Ascending aorta (tissue), 2 donors: ENCODE results near the gene SIK3. TPM values are rescaled to one million over a fixed set of nuclear protein-coding genes. Genes with fewer than 3 reads are reported as not detected.

Experiments used
- DNase-seq, 2 donors: peaks; one replicate each; pipeline ENCODE4 v3.0.0-alpha.2; 2019; ENCODE audit warnings: low spot score in 2 of 2
- H3K27ac ChIP-seq, 2 donors: fragments of 200-600 bp; sonication (generic); one replicate each; pipeline ENCODE4 v1.5.1; 2016 to 2017; ENCODE audit warnings: mild to moderate bottlenecking in 1 of 2
- H3K27me3 ChIP-seq: fragments of 200-600 bp; sonication (generic); one replicate; pipeline ENCODE4 v1.5.1; 2017
- H3K36me3 ChIP-seq, 2 donors: fragments of 200-600 bp; sonication (generic); one replicate each; pipeline ENCODE4 v1.5.1; 2016
- H3K4me1 ChIP-seq, 2 donors: fragments of 200-600 bp; sonication (generic); one replicate each; pipeline ENCODE4 v1.5.1; 2016 to 2017; ENCODE audit warnings: mild to moderate bottlenecking in 1 of 2
- H3K4me3 ChIP-seq, 2 donors: fragments of 200-600 bp; sonication (generic); one replicate each; pipeline ENCODE4 v1.5.1; 2016 to 2017; ENCODE audit warnings: mild to moderate bottlenecking in 1 of 2
- H3K9me3 ChIP-seq, 2 donors: fragments of 200-600 bp; sonication (generic); one replicate each; pipeline ENCODE4 v1.5.1; 2016
- intact Hi-C: fragments of 100-400 bp; cut with DNase I; formaldehyde crosslinking; loops from one replicate; pipeline ENCODE4 v1.15.1; 2023
- total RNA-seq: library from RNA; depleted of rRNA; stranded (reverse); fragments of >200 nt; gene quantifications from one replicate; pipeline ENCODE4 v1.1.0, GENCODE V29; 2016
- TF ChIP-seq, protein P1 (sequence below), 3 experiments: fragments of 200-600 bp in 2 of 3; fragments of 450-650 bp in 1 of 3; sonication (generic) in 2 of 3; IDR thresholded peaks; one replicate each; pipeline ENCODE4 v1.5.1; 2016 to 2019; ENCODE audit warnings: antibody characterized with exemption in 3 of 3, mild to moderate bottlenecking in 1 of 3, moderate library complexity in 1 of 3

Gene SIK3
- total RNA-seq, 1 donor from 2014 or later, result 22.5 TPM

DNA sequence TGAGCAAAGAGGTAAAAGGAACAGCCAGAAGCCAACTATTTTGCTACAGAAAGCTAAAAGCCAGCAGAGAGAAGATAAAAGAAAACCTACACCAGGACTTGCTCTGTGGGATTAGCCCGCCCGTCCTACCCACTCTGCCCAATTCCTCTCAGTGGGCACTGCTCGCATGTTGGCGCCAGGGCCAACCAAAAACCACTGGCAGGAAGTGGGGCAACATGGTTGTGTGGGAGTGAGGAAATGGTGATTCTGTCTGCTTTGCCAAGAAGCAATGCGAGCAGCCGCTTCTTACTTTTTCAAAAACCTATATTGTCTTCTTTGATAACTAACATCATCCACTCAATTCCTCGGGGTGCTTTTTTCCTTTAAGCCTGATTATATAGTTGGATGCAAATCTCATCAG is 246.6 kb downstream of the SIK3 start:
- no peak for DNase-seq
- Histone ChIP-seq H3K4me1 (peaks cover 2 to 8% of the 10 kb centered on the region in 2 donors), H3K4me3 (no peak overlapping the region), H3K27me3 (no peaks in the 10 kb centered on the region), H3K36me3 (peaks cover 15 to 32% of the 10 kb centered on the region in 2 donors), H3K9me3 (no peaks in the 10 kb centered on the region), H3K27ac (no peak overlapping the region)
- intact Hi-C loops, result no loop called here
- TF ChIP-seq, protein P1, sequence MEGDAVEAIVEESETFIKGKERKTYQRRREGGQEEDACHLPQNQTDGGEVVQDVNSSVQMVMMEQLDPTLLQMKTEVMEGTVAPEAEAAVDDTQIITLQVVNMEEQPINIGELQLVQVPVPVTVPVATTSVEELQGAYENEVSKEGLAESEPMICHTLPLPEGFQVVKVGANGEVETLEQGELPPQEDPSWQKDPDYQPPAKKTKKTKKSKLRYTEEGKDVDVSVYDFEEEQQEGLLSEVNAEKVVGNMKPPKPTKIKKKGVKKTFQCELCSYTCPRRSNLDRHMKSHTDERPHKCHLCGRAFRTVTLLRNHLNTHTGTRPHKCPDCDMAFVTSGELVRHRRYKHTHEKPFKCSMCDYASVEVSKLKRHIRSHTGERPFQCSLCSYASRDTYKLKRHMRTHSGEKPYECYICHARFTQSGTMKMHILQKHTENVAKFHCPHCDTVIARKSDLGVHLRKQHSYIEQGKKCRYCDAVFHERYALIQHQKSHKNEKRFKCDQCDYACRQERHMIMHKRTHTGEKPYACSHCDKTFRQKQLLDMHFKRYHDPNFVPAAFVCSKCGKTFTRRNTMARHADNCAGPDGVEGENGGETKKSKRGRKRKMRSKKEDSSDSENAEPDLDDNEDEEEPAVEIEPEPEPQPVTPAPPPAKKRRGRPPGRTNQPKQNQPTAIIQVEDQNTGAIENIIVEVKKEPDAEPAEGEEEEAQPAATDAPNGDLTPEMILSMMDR (IDR thresholded peaks at IDR 0.05), result no peak

DNA sequence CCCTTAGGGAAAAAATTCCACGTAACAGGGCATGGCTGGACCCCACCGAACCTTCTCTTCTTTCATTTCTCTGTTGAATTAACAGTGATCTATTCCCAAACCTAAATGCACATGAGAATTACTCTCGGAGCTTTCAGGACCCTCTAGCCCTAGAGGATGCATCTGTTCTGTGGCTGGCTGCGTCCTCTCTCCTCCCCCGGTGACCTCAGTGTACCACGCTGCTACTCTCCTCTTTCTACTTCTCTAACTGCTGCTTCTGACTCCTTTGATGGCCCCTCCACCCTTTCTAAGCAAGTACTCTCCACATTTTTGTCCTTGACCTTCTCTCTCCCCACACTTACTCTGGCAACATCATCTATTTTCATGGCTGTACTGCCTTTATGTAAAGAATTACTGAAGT is 248.7 kb downstream of the SIK3 start:
- DNase-seq, result no peak
- intact Hi-C loops, result no loop called here
- Histone ChIP-seq H3K4me1 (peaks cover 2 to 8% of the 10 kb centered on the region in 2 donors), H3K27ac (no peak overlapping the region), H3K27me3 (no peaks in the 10 kb centered on the region), H3K36me3 (peaks cover 34 to 39% of the 10 kb centered on the region in 2 donors), H3K4me3 (no peak overlapping the region), H3K9me3 (no peaks in the 10 kb centered on the region)
- TF ChIP-seq, protein P1 (IDR thresholded peaks at IDR 0.05), result no peak

DNA sequence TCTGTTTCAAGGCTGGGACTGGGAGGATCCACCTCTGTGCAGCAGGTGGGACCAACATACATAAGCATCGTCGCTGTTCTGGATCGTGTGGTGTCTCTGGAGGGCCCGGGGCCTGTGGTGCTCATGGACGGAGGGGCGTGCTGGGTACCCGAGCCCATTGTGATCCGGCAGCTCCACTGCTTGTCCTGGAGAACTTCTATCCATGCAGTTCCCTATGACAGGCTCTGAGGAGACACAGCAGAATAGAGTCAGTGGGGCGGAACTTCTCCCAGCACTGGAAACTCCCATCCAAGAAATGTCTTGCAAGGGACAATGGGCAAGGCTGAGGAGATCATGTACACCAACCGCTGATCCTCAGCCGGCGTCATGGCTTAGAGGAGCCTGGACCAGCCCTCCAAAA is 249.2 kb downstream of the SIK3 start:
- H3K4me1 ChIP-seq, result peaks cover 2 to 8% of the 10 kb centered on the region in 2 donors
- no peak overlapping the region for H3K4me3 ChIP-seq
- DNase-seq, result peak in 1 of 2 donors; percentile 55
- no peaks in the 10 kb centered on the region for H3K27me3 ChIP-seq
- peaks cover 34 to 42% of the 10 kb centered on the region in 2 donors for H3K36me3 ChIP-seq
- H3K9me3 ChIP-seq, result no peaks in the 10 kb centered on the region
- TF ChIP-seq, protein P1 (IDR thresholded peaks at IDR 0.05), result no peak
- intact Hi-C loops, result no loop called here
- no peak overlapping the region for H3K27ac ChIP-seq

DNA sequence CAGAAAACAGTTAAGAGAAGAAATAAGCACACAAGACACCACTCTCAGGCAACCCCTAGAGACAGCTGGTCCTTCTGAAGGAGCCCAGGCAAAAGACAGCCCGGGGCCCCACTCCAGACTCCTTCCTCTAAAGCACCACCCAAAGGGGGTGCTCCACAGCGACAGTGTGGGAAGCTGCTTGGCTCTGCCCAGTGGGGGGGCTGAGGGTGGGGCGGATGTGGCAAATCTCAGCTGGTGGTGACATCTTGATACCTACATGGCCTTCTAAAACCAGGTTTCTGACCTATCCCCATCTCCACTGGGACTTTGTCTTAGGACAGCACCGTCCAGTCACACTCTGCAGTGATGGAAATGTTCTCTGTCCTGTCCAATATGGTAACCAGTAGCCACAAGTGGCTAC is 250.6 kb downstream of the SIK3 start:
- intact Hi-C loops, result no loop called here
- Histone ChIP-seq H3K4me1 (peaks cover 2 to 8% of the 10 kb centered on the region in 2 donors), H3K9me3 (no peaks in the 10 kb centered on the region), H3K27ac (no peak overlapping the region), H3K4me3 (no peak overlapping the region), H3K27me3 (no peaks in the 10 kb centered on the region), H3K36me3 (peaks cover 40 to 56% of the 10 kb centered on the region in 2 donors)
- TF ChIP-seq, protein P1 (IDR thresholded peaks at IDR 0.05), result no peak
- no peak for DNase-seq

DNA sequence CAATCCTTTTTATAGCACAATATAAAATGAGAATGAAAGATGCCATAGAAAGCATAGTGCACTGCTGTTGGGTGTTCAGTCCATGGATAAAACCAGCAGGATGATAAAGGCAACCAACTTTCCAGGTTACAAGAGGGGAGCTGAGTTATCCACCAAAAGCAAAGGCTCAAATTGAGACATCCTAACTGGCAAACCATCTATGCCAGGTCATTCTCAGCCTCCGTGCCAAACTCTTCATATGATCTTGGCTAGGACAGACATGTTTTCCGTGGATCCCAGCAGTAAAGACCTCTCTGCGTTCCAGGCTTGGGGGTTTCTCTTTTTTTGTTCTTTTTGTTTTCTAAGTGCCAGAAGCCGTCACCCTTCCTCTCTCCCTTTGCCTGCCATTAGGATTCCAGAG is 253.5 kb downstream of the SIK3 start:
- no peaks in the 10 kb centered on the region for H3K9me3 ChIP-seq
- no peaks in the 10 kb centered on the region for H3K4me1 ChIP-seq
- TF ChIP-seq, protein P1 (IDR thresholded peaks at IDR 0.05), result no peak
- DNase-seq, result no peak
- H3K27ac ChIP-seq, result no peak overlapping the region
- peaks cover 40 to 56% of the 10 kb centered on the region in 2 donors for H3K36me3 ChIP-seq
- intact Hi-C loops, result no loop called here
- no peaks in the 10 kb centered on the region for H3K27me3 ChIP-seq
- H3K4me3 ChIP-seq, result no peak overlapping the region

DNA sequence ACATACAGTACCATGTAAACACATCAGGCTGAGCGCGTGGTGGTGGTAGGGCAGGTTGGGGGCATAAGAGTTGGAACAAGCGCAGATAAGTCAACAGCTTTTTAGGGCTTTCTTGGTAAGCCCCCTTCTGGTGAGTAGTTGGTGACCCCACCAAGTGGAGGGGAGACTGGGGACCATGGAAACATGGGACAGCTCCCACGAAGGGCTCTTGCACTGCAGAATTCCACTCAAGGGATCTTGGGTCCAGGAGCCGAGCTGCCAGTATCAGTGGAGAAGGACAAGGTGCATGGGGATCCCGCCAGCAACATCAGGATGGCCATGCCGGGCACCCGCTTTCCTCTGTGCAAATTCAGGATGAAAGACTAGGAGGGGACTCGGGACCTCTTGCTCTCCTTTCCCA is 254.6 kb downstream of the SIK3 start:
- intact Hi-C loops, result no loop called here
- Histone ChIP-seq H3K27ac (no peak overlapping the region), H3K9me3 (no peaks in the 10 kb centered on the region), H3K27me3 (no peaks in the 10 kb centered on the region), H3K4me3 (no peak overlapping the region), H3K4me1 (no peaks in the 10 kb centered on the region), H3K36me3 (peaks cover 37 to 52% of the 10 kb centered on the region in 2 donors)
- DNase-seq, result no peak
- TF ChIP-seq, protein P1 (IDR thresholded peaks at IDR 0.05), result no peak
